Body of pancreas (tissue), 4 donors: Measurements from ENCODE around the gene HABP2.

ENCODE experiments used
- POLR2A ChIP-seq, 3 donors: fragments of 450-650 bp; IDR thresholded peaks; one replicate each; pipeline ENCODE4 v1.6.1; 2016; ENCODE audit warnings: antibody characterized with exemption in 3 of 3, mild to moderate bottlenecking in 2 of 3
- TF ChIP-seq, protein P1 (sequence below), 7 experiments: fragments of 450-650 bp in 4 of 7; fragments of 200-600 bp in 3 of 7; sonication (generic) in 3 of 7; IDR thresholded peaks; one replicate each; pipeline ENCODE4 v1.5.1; 2016 to 2019; ENCODE audit warnings: antibody characterized with exemption in 7 of 7

DNA sequence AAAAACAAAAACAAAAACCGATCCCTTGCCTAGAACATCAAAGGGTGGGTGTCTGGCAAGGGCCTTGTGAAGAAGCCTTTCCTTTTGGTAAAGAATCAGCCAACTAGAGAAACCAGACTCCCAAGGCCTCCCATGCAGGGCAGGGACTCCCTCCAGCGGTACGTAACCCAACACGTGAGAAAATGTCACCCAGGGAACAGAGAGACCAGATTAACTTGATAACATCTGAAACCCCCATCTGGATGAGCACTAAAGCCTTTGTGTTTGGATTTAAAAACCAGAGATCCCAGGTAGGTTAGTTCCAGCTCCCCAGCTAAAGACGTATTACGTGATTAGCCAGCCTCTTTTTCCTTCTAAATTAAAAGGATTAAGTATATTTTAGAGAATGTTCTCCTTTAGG is 3.0 kb upstream of the HABP2 start:
- TF ChIP-seq POLR2A (IDR thresholded peaks at IDR 0.05): no peak
- TF ChIP-seq, protein P1, sequence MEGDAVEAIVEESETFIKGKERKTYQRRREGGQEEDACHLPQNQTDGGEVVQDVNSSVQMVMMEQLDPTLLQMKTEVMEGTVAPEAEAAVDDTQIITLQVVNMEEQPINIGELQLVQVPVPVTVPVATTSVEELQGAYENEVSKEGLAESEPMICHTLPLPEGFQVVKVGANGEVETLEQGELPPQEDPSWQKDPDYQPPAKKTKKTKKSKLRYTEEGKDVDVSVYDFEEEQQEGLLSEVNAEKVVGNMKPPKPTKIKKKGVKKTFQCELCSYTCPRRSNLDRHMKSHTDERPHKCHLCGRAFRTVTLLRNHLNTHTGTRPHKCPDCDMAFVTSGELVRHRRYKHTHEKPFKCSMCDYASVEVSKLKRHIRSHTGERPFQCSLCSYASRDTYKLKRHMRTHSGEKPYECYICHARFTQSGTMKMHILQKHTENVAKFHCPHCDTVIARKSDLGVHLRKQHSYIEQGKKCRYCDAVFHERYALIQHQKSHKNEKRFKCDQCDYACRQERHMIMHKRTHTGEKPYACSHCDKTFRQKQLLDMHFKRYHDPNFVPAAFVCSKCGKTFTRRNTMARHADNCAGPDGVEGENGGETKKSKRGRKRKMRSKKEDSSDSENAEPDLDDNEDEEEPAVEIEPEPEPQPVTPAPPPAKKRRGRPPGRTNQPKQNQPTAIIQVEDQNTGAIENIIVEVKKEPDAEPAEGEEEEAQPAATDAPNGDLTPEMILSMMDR (IDR thresholded peaks at IDR 0.05): no peak
